HepG2 (cell line): Measurements from ENCODE around the gene PTPRH.

Experiments used
- CSRNP2 ChIP-seq: sonication (generic); formaldehyde crosslinking; conservative IDR thresholded peaks from 2 replicates; pipeline ENCODE4 v1.8.0; 2022; ENCODE audit warnings: low read depth, missing genetic modification reagents
- CTCF ChIP-seq: sonication (generic); formaldehyde crosslinking; IDR thresholded peaks from 2 replicates; pipeline ENCODE4 v1.5.0; 2020; ENCODE audit warnings: mild to moderate bottlenecking, missing genetic modification reagents, moderate library complexity
- ESRRA ChIP-seq: sonication (generic); formaldehyde crosslinking; IDR thresholded peaks from 2 replicates; pipeline ENCODE4 v1.5.1; 2020; ENCODE audit warnings: mild to moderate bottlenecking, low read depth, missing genetic modification reagents
- FOXM1 ChIP-seq: sonication (generic); formaldehyde crosslinking; IDR thresholded peaks from 2 replicates; pipeline ENCODE4 v1.5.0; 2020; ENCODE audit warnings: missing genetic modification reagents
- HOXA7 ChIP-seq: sonication (generic); formaldehyde crosslinking; IDR thresholded peaks from 2 replicates; pipeline ENCODE4 v1.8.1; 2022; ENCODE audit warnings: mild to moderate bottlenecking, missing genetic modification reagents, moderate library complexity
- ISL2 ChIP-seq: sonication (generic); formaldehyde crosslinking; IDR thresholded peaks from 2 replicates; pipeline ENCODE4 v1.5.0; 2020; ENCODE audit warnings: missing genetic modification reagents
- MAFF ChIP-seq: IDR thresholded peaks from 2 replicates; pipeline ENCODE4 v1.6.1; 2011; ENCODE audit warnings: low read depth, low read length, improper control_type of control experiment
- SALL2 ChIP-seq: sonication (generic); formaldehyde crosslinking; IDR thresholded peaks from 2 replicates; pipeline ENCODE4 v1.8.1; 2023; ENCODE audit warnings: mild to moderate bottlenecking, missing genetic modification reagents, inconsistent platforms
- STAT6 ChIP-seq: sonication (generic); formaldehyde crosslinking; IDR thresholded peaks from 2 replicates; pipeline ENCODE4 v1.4.0; 2020; ENCODE audit warnings: missing genetic modification reagents, mild to moderate bottlenecking, borderline replicate concordance
- TAF1 ChIP-seq: sonication (generic); formaldehyde crosslinking; IDR thresholded peaks from 2 replicates; pipeline ENCODE4 v1.4.0; 2020; ENCODE audit warnings: missing genetic modification reagents
- ZBTB8A ChIP-seq: sonication (generic); formaldehyde crosslinking; IDR thresholded peaks from 2 replicates; pipeline ENCODE4 v1.4.0; 2020; ENCODE audit warnings: mild to moderate bottlenecking, low read depth, missing genetic modification reagents, borderline replicate concordance
- ZNF138 ChIP-seq: sonication (generic); formaldehyde crosslinking; IDR thresholded peaks from 2 replicates; pipeline ENCODE4 v1.5.0; 2020; ENCODE audit warnings: mild to moderate bottlenecking, low read depth, missing genetic modification reagents
- ZNF143 ChIP-seq: sonication (generic); formaldehyde crosslinking; IDR thresholded peaks from 2 replicates; pipeline ENCODE4 v1.4.0; 2020; ENCODE audit warnings: missing genetic modification reagents
- ZNF441 ChIP-seq: sonication (generic); formaldehyde crosslinking; IDR thresholded peaks from 2 replicates; pipeline ENCODE4 v1.7.0; 2021; ENCODE audit warnings: missing genetic modification reagents, borderline replicate concordance

GRCh38 chr19:55240713-55241020, 31.4 kb upstream of the PTPRH start:
- TF ChIP-seq ISL2 (no peak), CTCF (no peak), FOXM1 (CRISPR knock-in tag) (no peak), TAF1 (CRISPR knock-in tag) (no peak), STAT6 (CRISPR knock-in tag) (no peak), ZBTB8A (no peak), ESRRA (CRISPR knock-in tag) (no peak), SALL2 (CRISPR knock-in tag) (no peak), HOXA7 (CRISPR knock-in tag) (no peak), ZNF138 (CRISPR knock-in tag) (no peak), MAFF (no peak), ZNF441 (CRISPR knock-in tag) (no peak), CSRNP2 (CRISPR knock-in tag) (no peak), ZNF143 (no peak)
